ENCODE data around the gene BAZ1B. TPM values are rescaled to one million over a fixed set of nuclear protein-coding genes. Genes with fewer than 3 reads are reported as not detected.

BAZ1B gene
- total and polyA plus RNA-seq, 2 of the 4 experiments (the other 2 are of a cell fraction): 20.2 to 45.0 TPM

DNA sequence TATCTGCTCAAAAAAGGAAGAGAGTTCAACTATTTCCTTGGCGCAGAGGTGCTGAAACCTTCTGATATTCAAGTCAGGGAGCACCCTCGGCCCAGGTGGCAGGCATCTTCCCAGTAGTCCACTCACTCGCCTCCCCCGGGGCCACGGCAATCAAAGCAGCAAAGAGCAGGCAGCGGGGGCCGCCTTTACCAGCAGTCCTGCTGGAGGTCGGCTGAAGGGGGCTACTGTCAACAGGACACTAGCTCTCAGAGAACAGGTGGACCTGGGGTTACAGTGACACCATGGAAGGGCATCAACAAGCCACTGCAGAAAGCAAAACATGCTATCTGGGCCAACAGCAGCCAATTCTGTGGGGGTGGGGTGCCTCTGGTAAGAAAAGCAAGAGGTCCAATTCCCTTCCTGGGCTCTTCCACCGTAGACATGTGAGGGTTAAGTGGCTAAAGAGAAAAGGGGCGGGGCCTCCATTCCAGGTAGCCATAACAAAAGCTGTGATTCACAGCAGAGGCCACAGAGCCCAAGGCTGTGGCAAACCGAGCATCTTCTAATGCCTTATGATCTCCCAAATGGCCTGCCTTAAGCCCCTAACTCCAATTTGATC is 79.1 kb downstream of the BAZ1B start:
- H2AFZ ChIP-seq (replicated peaks; ENCODE audit: low read length, poor library complexity): no peak overlapping the region
- no peak overlapping the region for H3K9ac ChIP-seq (ENCODE audit: low read depth, low read length)
- H3K23ac ChIP-seq (ENCODE audit: low read depth, low read length): no peak overlapping the region
- ChIA-PET POLR2A (ENCODE audit: unreplicated experiment) (no interaction called here), CTCF (no interaction called here)
- BruUV-seq (replicated peaks): no TSS peak
- H2BK5ac ChIP-seq (ENCODE audit: low read depth, low read length, poor library complexity, severe bottlenecking): no peak overlapping the region
- H2AK5ac ChIP-seq (ENCODE audit: low read depth, low read length): no peak overlapping the region
- no peak overlapping the region for H3K4me2 ChIP-seq (ENCODE audit: low read depth, low read length)
- H4K5ac ChIP-seq (ENCODE audit: low read depth, low read length): no peak overlapping the region
- no peak overlapping the region for H2BK20ac ChIP-seq (ENCODE audit: low read depth, low read length)
- H4K8ac ChIP-seq (ENCODE audit: low read depth in 2 of 2, low read length in 2 of 2): no peak overlapping the region
- no peak overlapping the region for H3K18ac ChIP-seq (ENCODE audit: low read depth, low read length)
- H2BK15ac ChIP-seq (ENCODE audit: low read depth, low read length): no peak overlapping the region
- no peak for ATAC-seq (ENCODE audit: low read depth)
- H3K4me1 ChIP-seq (ENCODE audit: control insufficient read depth, insufficient read depth, low read length): no peaks in the 10 kb centered on the region; the same call in 1 of the 2 replicates
- no peak overlapping the region for H4K91ac ChIP-seq (ENCODE audit: insufficient read depth, low read depth, low read length)
- H3K4me3 ChIP-seq (ENCODE audit: insufficient read depth, low read depth, low read length): no peak overlapping the region
- H3K9me1 ChIP-seq (ENCODE audit: insufficient read depth, low read length): 0 out of 2 replicates have a peak, but pooled peaks cover 6% of the 10 kb centered on the region
- H3K56ac ChIP-seq (ENCODE audit: extremely low read depth, insufficient read depth, low read length): no peak overlapping the region
- no peaks in the 10 kb centered on the region for H3K9me3 ChIP-seq (ENCODE audit: control insufficient read depth, insufficient read depth, low read length)
- no peak overlapping the region for H3K14ac ChIP-seq (replicated peaks; ENCODE audit: low read depth, low read length)
- no peak overlapping the region for H2AK9ac ChIP-seq (replicated peaks; ENCODE audit: low read depth, low read length, poor library complexity)
- H4K20me1 ChIP-seq (ENCODE audit: insufficient read depth, low read length): peaks cover 12% of the 10 kb centered on the region
- intact Hi-C loops (cut with micrococcal nuclease): no loop called here
- H3K36me3 ChIP-seq (ENCODE audit: control insufficient read depth, insufficient read depth, low read length): peaks cover 69% of the 10 kb centered on the region
- in situ Hi-C loops (cut with MboI; ENCODE audit: low sequenced_read_pairs): no loop called here
- TF ChIP-seq RAD21 (IDR thresholded peaks at IDR 0.05; ENCODE audit: low read length) (no peak), MXI1 (IDR thresholded peaks at IDR 0.05; ENCODE audit: borderline replicate concordance, low read depth, low read length) (no peak), CHD1 (IDR thresholded peaks at IDR 0.05; ENCODE audit: low read depth, low read length) (no peak)
- TF ChIP-seq, protein P1, sequence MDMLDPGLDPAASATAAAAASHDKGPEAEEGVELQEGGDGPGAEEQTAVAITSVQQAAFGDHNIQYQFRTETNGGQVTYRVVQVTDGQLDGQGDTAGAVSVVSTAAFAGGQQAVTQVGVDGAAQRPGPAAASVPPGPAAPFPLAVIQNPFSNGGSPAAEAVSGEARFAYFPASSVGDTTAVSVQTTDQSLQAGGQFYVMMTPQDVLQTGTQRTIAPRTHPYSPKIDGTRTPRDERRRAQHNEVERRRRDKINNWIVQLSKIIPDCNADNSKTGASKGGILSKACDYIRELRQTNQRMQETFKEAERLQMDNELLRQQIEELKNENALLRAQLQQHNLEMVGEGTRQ (IDR thresholded peaks at IDR 0.05; ENCODE audit: low read depth, low read length): no peak
- TF ChIP-seq, protein P2, sequence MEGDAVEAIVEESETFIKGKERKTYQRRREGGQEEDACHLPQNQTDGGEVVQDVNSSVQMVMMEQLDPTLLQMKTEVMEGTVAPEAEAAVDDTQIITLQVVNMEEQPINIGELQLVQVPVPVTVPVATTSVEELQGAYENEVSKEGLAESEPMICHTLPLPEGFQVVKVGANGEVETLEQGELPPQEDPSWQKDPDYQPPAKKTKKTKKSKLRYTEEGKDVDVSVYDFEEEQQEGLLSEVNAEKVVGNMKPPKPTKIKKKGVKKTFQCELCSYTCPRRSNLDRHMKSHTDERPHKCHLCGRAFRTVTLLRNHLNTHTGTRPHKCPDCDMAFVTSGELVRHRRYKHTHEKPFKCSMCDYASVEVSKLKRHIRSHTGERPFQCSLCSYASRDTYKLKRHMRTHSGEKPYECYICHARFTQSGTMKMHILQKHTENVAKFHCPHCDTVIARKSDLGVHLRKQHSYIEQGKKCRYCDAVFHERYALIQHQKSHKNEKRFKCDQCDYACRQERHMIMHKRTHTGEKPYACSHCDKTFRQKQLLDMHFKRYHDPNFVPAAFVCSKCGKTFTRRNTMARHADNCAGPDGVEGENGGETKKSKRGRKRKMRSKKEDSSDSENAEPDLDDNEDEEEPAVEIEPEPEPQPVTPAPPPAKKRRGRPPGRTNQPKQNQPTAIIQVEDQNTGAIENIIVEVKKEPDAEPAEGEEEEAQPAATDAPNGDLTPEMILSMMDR (conservative IDR thresholded peaks at IDR 0.05; ENCODE audit: low read depth, low read length): no peak
- no peak overlapping the region for H3K27ac ChIP-seq (ENCODE audit: insufficient read depth, low read length)
- H3K4ac ChIP-seq (ENCODE audit: low read depth, low read length): no peak overlapping the region
- H3K79me1 ChIP-seq (ENCODE audit: low read depth in 1 of 2, low read length in 2 of 2): peaks cover 31 to 51% of the 10 kb centered on the region in 2 experiments
- H2BK120ac ChIP-seq (ENCODE audit: low read depth, low read length): no peak overlapping the region
- 92% methylated on average over 5 of the region's 11 CpGs; no CpG with 5 or more reads in 1 of the 2 experiments for WGBS, 2 experiments (ENCODE audit: extremely low coverage in 2 of 2, insufficient read length in 1 of 2)
- H3K27me3 ChIP-seq (ENCODE audit: control insufficient read depth, insufficient read depth, low read length): no peaks in the 10 kb centered on the region
- DNase-seq: no peak
- dilution Hi-C loops (cut with HindIII; ENCODE audit: low sequenced_read_pairs, unreplicated experiment): no loop called here
